ENCODE results near the gene TNPO1.

The TNPO1 gene

GRCh38 chr5:72937517-72938061 lies 121.1 kb downstream of the TNPO1 start:
- Histone ChIP-seq H3K4me3 (ENCODE audit: low read length) (no peak overlapping the region), H3K9me3 (replicated peaks; ENCODE audit: low read length) (no peaks in the 10 kb centered on the region)

GRCh38 chr5:72938206-72938605 lies 121.7 kb downstream of the TNPO1 start:
- Histone ChIP-seq H3K9me3 (replicated peaks; ENCODE audit: low read length) (no peaks in the 10 kb centered on the region), H3K36me3 (ENCODE audit: insufficient read depth, low read length) (no peaks in the 10 kb centered on the region), H3K27me3 (ENCODE audit: control insufficient read depth, insufficient read depth, low read length) (no peaks in the 10 kb centered on the region), H3K4me3 (ENCODE audit: low read length) (no peak overlapping the region), H3K4me1 (ENCODE audit: control insufficient read depth, insufficient read depth, low read length) (no peaks in the 10 kb centered on the region), H3K4me2 (ENCODE audit: low read length) (no peak overlapping the region), H3K9ac (ENCODE audit: low read depth, low read length) (no peak overlapping the region)

More at GRCh38 chr5:72937517-72938061, 121.1 kb downstream of the TNPO1 start:
- Histone ChIP-seq H3K36me3 (ENCODE audit: insufficient read depth, low read length) (no peaks in the 10 kb centered on the region), H3K4me1 (ENCODE audit: control insufficient read depth, insufficient read depth, low read length) (no peaks in the 10 kb centered on the region), H3K4me2 (ENCODE audit: low read length) (no peak overlapping the region), H3K9ac (ENCODE audit: low read depth, low read length) (no peak overlapping the region), H3K27me3 (ENCODE audit: control insufficient read depth, insufficient read depth, low read length) (no peaks in the 10 kb centered on the region)

GRCh38 chr5:72940082-72940481 lies 123.6 kb downstream of the TNPO1 start:
- H3K4me2 ChIP-seq (ENCODE audit: low read length) = no peak overlapping the region
- no peaks in the 10 kb centered on the region for H3K4me1 ChIP-seq (ENCODE audit: control insufficient read depth, insufficient read depth, low read length)
- no peaks in the 10 kb centered on the region for H3K9me3 ChIP-seq (replicated peaks; ENCODE audit: low read length)
- no peak overlapping the region for H3K9ac ChIP-seq (ENCODE audit: low read depth, low read length)
- no peaks in the 10 kb centered on the region for H3K27me3 ChIP-seq (ENCODE audit: control insufficient read depth, insufficient read depth, low read length)
- H3K4me3 ChIP-seq (ENCODE audit: low read length) = no peak overlapping the region
- H3K36me3 ChIP-seq (ENCODE audit: insufficient read depth, low read length) = no peaks in the 10 kb centered on the region

- no peaks in the 10 kb centered on the region for H3K9me3 ChIP-seq (replicated peaks; ENCODE audit: low read length)
- H3K27me3 ChIP-seq (ENCODE audit: control insufficient read depth, insufficient read depth, low read length) = no peaks in the 10 kb centered on the region
- no peaks in the 10 kb centered on the region for H3K4me1 ChIP-seq (ENCODE audit: control insufficient read depth, insufficient read depth, low read length)
- H3K36me3 ChIP-seq (ENCODE audit: insufficient read depth, low read length) = no peaks in the 10 kb centered on the region
- H3K9ac ChIP-seq (ENCODE audit: low read depth, low read length) = no peak overlapping the region
- H3K4me2 ChIP-seq (ENCODE audit: low read length) = no peak overlapping the region
- H3K4me3 ChIP-seq (ENCODE audit: low read length) = no peak overlapping the region
These were observed 126.8 kb downstream of the TNPO1 start for GRCh38 chr5:72943307-72943706.

- H3K9ac ChIP-seq (ENCODE audit: low read depth, low read length) = no peak overlapping the region
- H3K4me3 ChIP-seq (ENCODE audit: low read length) = no peak overlapping the region
- H3K36me3 ChIP-seq (ENCODE audit: insufficient read depth, low read length) = no peaks in the 10 kb centered on the region
These were observed 131.0 kb downstream of the TNPO1 start for GRCh38 chr5:72947498-72947897.

GRCh38 chr5:72949481-72949880 lies 133.0 kb downstream of the TNPO1 start:
- Histone ChIP-seq H3K4me1 (ENCODE audit: control insufficient read depth, insufficient read depth, low read length) (peaks cover 43% of the 10 kb centered on the region), H3K4me2 (ENCODE audit: low read length) (no peak overlapping the region), H3K9ac (ENCODE audit: low read depth, low read length) (no peak overlapping the region), H3K9me3 (replicated peaks; ENCODE audit: low read length) (no peaks in the 10 kb centered on the region), H3K36me3 (ENCODE audit: insufficient read depth, low read length) (no peaks in the 10 kb centered on the region), H3K4me3 (ENCODE audit: low read length) (no peak overlapping the region), H3K27me3 (ENCODE audit: control insufficient read depth, insufficient read depth, low read length) (no peaks in the 10 kb centered on the region)

More at GRCh38 chr5:72947498-72947897, 131.0 kb downstream of the TNPO1 start:
- no peak overlapping the region for H3K4me2 ChIP-seq (ENCODE audit: low read length)
- no peaks in the 10 kb centered on the region for H3K9me3 ChIP-seq (replicated peaks; ENCODE audit: low read length)
- no peaks in the 10 kb centered on the region for H3K27me3 ChIP-seq (ENCODE audit: control insufficient read depth, insufficient read depth, low read length)
- peaks cover 26% of the 10 kb centered on the region for H3K4me1 ChIP-seq (ENCODE audit: control insufficient read depth, insufficient read depth, low read length)

- Histone ChIP-seq H3K9me3 (replicated peaks; ENCODE audit: low read length) (no peaks in the 10 kb centered on the region), H3K4me3 (ENCODE audit: low read length) (peak overlapping the region; percentile 17), H3K27me3 (ENCODE audit: control insufficient read depth, insufficient read depth, low read length) (no peaks in the 10 kb centered on the region), H3K9ac (ENCODE audit: low read depth, low read length) (peak overlapping the region; percentile 27), H3K4me2 (ENCODE audit: low read length) (peak overlapping the region; percentile 53), H3K4me1 (ENCODE audit: control insufficient read depth, insufficient read depth, low read length) (peaks cover 53% of the 10 kb centered on the region), H3K36me3 (ENCODE audit: insufficient read depth, low read length) (no peaks in the 10 kb centered on the region)
These were observed 135.4 kb downstream of the TNPO1 start for GRCh38 chr5:72951671-72952468.

- H3K36me3 ChIP-seq (ENCODE audit: insufficient read depth, low read length) = no peaks in the 10 kb centered on the region
- H3K27me3 ChIP-seq (ENCODE audit: control insufficient read depth, insufficient read depth, low read length) = no peaks in the 10 kb centered on the region
- H3K4me2 ChIP-seq (ENCODE audit: low read length) = peak overlapping the region; percentile 99
- H3K4me1 ChIP-seq (ENCODE audit: control insufficient read depth, insufficient read depth, low read length) = peaks cover 57% of the 10 kb centered on the region
- peak overlapping the region; percentile 86 for H3K4me3 ChIP-seq (ENCODE audit: low read length)
- no peaks in the 10 kb centered on the region for H3K9me3 ChIP-seq (replicated peaks; ENCODE audit: low read length)
- H3K9ac ChIP-seq (ENCODE audit: low read depth, low read length) = no peak overlapping the region
These were observed 137.9 kb downstream of the TNPO1 start for GRCh38 chr5:72954389-72954788.

- Histone ChIP-seq H3K4me3 (ENCODE audit: low read length) (peak overlapping the region; percentile 86), H3K27me3 (ENCODE audit: control insufficient read depth, insufficient read depth, low read length) (no peaks in the 10 kb centered on the region), H3K9me3 (replicated peaks; ENCODE audit: low read length) (no peaks in the 10 kb centered on the region), H3K4me1 (ENCODE audit: control insufficient read depth, insufficient read depth, low read length) (peaks cover 53% of the 10 kb centered on the region), H3K4me2 (ENCODE audit: low read length) (peak overlapping the region; percentile 99), H3K36me3 (ENCODE audit: insufficient read depth, low read length) (no peaks in the 10 kb centered on the region), H3K9ac (ENCODE audit: low read depth, low read length) (peak overlapping the region; percentile 90)
These were observed 138.8 kb downstream of the TNPO1 start for GRCh38 chr5:72955143-72955767.

- H3K4me3 ChIP-seq (ENCODE audit: low read length) = peak within 1 kb of the TSS; percentile 86
- H3K4me1 ChIP-seq (ENCODE audit: control insufficient read depth, insufficient read depth, low read length) = peaks cover 49% of the 10 kb centered on the region
These were observed 139.4 kb downstream of the TNPO1 start, which contains the start of gene FCHO2 for GRCh38 chr5:72955768-72956323. FCHO2 (plus strand) TSS chr5:72956041; CDS start chr5:72956097, 56 bp downstream.

GRCh38 chr5:72956324-72957140 lies 140.1 kb downstream of the TNPO1 start:
- Histone ChIP-seq H3K9ac (ENCODE audit: low read depth, low read length) (peak overlapping the region; percentile 90), H3K36me3 (ENCODE audit: insufficient read depth, low read length) (no peaks in the 10 kb centered on the region), H3K4me3 (ENCODE audit: low read length) (peak overlapping the region; percentile 86), H3K4me1 (ENCODE audit: control insufficient read depth, insufficient read depth, low read length) (peaks cover 42% of the 10 kb centered on the region), H3K4me2 (ENCODE audit: low read length) (peak overlapping the region; percentile 99), H3K27me3 (ENCODE audit: control insufficient read depth, insufficient read depth, low read length) (no peaks in the 10 kb centered on the region), H3K9me3 (replicated peaks; ENCODE audit: low read length) (no peaks in the 10 kb centered on the region)

More at GRCh38 chr5:72955768-72956323, 139.4 kb downstream of the TNPO1 start, which contains the start of gene FCHO2:
- H3K36me3 ChIP-seq (ENCODE audit: insufficient read depth, low read length) = no peaks in the 10 kb centered on the region
- H3K4me2 ChIP-seq (ENCODE audit: low read length) = peak within 1 kb of the TSS; percentile 99
- peak within 1 kb of the TSS; percentile 90 for H3K9ac ChIP-seq (ENCODE audit: low read depth, low read length)
- H3K27me3 ChIP-seq (ENCODE audit: control insufficient read depth, insufficient read depth, low read length) = no peaks in the 10 kb centered on the region
- H3K9me3 ChIP-seq (replicated peaks; ENCODE audit: low read length) = no peaks in the 10 kb centered on the region
